NCI-H2107 treated with DMSO at 0.1 percent for 48 hours (cell line): Measurements from ENCODE around the gene SLIT3.
A peak's percentile ranks its signal among the peaks of the same experiment; 100 is the strongest.
"Not testable (repeated sequence)": the region's sequence is repeated elsewhere in the genome, so short reads cannot be mapped to it uniquely, and the experiment has no call there.

Experiments
- DNase-seq: peaks from one replicate; lab custom pipeline; 2025; ENCODE audit not compliant: unreplicated experiment; lab: John Stamatoyannopoulos, UW

SLIT3 gene

DNA sequence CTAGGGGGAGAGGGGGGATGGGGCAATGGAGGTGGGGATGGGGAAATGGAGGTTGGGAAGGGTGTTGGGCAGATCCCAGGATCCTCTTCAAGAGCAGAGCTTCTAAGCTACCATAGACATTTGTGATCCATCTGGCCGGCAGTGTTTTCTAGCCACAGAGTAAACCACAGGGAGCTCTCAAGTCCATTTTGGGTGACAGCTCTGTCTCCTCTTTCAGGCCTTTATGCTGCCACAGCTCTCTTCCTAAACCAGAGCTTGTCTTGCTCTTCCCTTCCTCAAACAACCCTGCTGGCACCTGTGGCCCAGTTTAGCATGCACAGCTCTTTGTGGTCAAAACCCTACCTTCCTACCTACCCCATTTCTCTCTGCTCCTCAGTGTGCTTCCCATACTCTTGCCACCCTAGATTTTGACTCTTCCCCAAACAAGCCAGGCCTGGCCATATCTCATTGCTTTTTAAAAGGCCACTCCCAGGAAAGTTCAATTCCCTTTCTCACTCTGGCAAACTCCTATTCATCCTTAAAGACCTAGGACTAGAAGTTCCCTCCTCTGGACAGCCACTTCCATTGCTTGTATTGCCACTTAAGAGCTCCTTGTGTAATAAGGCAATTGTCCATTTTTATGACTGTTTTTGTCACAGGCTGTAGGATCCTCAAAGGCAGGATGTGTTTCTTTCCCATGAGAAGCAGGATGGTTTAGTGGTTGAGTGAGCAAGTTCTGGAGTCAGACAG, 637.5 kb downstream of the SLIT3 start:
- DNase-seq = no peak

- DNase-seq = no peak
These were observed 639.1 kb downstream of the SLIT3 start for GRCh38 chr5:168661593-168662485.

DNA sequence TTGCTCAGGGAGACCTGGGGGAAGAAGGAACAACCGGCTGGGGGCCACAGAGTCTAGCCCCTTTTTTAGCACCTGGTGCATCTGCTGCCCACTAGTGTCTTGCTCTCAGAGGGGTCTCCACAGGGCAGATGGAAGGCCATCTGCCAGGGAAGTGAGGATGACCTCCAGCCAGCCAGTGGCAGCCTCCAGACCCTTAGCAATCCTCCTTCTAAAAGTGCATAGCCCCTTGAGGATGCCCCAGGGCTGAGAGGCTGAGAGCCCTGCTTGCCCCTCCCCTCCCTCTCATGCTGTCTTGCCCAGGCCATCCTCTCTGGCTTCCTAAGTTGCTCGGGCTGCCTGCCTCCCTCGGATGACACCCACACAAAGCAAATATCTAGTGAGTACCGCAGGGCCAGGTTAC, 640.2 kb downstream of the SLIT3 start:
- no peak for DNase-seq

DNA sequence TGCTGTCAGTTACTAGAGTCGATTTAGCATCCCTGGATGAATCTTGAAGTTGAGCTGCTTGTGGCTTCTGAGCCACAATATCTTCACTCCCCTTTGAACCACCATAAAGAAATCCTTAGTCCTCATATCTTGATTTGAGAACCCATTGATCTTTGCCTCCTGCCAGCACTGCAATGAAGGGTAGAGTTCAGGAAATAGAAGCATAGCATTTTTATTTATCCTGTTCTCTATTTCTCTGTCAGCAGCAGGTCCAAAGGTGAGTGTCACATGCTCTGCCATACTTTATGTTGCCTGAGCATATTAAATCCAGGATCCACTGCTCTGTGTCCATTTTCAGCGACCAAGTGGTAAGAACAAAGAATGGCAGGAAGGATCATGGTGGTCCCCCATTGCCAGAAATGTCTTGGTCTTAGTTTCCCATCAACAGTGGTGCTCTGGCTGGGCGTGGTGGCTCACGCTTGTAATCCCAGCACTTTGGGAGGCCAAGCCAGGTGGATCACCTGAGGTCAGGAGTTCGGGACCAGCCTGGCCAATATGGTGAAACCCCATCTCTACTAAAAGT, 641.6 kb downstream of the SLIT3 start:
- no peak for DNase-seq

DNA sequence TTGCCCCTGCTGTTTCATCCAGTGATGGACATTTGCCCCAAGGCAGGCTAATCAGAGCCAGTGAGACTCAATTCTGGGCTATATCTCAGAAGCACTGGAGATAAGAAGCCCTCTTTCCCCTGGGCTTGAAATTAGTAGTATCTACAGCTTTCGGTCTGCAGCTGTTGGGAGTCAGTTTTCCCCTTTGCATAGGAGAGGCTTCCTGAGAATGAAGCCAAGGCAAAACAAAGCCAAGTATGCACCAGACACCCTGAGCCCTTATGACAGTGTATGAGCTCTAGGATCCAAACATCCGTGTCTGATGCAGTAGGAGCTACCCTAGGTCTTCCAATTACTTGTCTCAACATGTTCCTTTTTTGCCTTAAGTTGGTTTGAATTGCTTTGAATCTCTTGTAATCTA, 642.5 kb downstream of the SLIT3 start:
- DNase-seq = no peak

- no peak for DNase-seq
These were observed 644.3 kb downstream of the SLIT3 start for GRCh38 chr5:168656633-168657032.

DNA sequence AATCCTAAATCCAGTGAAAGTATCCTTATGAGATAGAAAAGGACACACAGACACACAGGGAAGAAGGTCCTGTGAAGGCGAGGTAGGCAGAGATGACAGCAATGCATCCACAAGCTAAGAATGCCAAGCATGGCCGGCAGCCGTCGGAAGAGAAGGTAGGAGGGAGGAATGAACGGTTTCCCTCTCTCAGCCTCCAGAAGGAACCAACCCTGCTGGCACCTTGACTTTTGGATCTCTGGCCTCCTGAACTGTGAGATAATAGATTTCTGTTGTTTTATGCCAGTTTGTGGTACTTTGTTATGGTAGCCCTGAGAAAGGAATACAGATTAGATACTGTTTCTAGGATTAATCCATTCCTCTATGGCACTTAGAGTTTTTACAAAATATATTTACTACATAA, 645.6 kb downstream of the SLIT3 start:
- no peak for DNase-seq

DNA sequence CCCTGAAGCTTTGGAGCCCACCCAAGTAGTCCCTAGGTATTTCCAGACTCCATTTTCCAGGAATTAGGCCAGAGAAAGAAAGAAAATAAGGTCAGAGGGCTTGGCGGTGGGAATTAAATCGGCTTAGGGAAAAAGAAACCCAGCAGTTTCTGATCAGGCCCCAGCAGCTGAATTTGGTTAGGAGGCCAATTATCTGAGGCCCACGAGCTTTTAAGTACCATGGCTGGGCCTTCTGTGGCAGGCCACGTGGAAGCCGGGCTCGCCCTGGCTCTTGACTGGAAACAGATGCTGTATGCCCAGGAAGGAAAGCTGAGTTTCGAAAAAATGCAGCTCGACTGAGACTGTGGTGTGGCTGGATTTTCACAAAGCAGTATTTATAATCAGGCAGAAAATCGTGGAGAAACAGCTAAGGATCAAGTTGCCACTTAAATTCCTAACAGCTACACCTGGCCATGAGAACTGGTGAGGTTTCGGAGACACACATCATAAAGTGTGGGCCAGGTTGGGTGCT, 646.7 kb downstream of the SLIT3 start:
- peak; percentile 41 for DNase-seq

DNA sequence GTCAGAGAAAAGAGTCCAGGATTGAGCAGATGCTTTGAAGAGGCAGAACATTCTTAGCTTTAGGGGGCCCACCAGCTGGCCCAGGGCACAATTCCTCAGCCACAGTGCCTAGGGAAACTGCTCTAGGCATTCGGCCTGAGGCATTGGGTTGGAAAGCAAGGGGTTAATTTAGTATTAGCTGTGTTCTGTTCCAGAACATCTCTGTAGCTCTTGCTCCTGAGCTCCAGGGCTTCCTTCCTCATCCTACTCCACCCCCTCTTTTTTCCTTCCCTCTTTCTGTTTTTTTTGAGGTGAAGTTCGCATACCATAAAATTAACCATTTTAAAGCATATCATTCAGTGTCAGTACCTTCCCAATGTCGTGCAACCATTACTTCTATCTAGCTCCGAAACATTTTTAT, 647.3 kb downstream of the SLIT3 start:
- DNase-seq = no peak

DNA sequence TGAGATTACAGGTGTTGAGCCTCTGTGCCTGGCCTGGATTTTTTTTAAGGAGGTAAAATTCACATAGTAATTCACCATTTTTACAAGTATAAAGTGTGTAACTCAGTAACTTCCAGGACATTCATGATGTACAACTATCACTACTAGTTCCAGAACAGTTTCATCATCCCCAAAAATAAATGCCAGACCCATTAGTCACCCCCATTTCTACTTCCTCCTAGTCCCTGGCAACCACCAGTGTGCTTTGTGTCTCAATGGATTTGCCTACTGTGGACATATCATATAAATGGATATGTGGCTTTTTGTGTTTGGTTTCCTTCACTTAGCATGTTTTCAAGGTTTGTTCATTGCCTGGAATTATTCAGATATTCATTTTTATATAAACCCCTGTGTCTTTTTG, 649.3 kb downstream of the SLIT3 start:
- no peak for DNase-seq

GRCh38 chr5:168649306-168649705, 651.6 kb downstream of the SLIT3 start:
- no peak for DNase-seq

DNA sequence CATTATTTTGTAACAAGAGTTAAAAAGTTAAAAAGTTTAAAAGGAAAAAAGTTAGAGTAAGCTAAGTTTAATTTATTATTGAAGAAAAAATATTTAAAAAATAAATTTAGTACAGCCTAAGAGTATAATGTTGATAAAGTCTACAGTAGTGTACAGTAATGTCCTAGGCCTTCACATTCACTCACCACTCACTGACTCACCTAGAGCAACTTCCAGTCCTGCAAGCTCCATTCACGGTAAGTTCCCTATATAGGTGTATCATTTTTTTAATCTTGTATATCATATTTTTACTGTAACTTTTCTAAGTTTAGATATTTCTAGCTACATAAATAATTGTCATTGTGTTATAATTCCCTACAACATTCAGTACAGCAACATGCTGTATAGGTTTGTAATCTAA, 652.4 kb downstream of the SLIT3 start:
- no peak for DNase-seq

DNA sequence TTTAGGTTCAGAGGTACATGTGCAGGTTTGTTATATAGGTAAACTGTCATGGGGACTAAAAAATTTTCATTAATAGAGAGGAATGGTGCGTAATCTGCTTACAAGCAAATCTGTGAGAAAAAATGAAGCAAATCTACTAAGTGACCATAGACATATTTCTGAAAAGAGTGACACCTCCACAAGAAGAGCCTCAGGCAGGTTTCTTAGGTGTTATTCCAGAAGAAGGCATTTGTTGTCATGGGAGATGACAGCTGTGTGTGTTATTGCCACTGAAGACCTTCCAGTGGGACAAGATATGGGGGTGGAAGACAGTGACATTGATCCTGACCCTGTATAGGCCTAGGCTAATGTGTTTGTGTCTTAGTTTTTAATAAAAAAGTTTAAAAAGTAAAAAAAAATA, 652.9 kb downstream of the SLIT3 start:
- DNase-seq = no peak

DNA sequence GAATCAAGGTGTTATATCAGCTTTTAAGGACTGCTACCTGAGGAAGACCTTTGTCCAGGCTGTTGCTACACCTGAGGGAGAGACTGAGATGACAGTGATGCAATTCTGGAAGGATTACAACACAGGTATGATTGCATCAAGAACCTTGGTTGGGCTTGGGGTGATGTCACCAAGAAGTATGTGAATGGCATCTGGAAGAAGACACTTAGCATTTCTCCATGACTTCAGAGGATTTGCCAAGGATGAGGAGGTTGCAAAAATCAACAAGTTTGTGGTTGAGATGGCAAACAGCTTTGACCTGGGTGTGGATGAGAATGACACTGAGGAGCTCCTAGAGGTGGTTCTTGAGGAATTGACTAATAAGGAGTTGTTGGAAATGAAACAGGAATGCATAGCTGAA, 653.9 kb downstream of the SLIT3 start:
- DNase-seq = no peak

DNA sequence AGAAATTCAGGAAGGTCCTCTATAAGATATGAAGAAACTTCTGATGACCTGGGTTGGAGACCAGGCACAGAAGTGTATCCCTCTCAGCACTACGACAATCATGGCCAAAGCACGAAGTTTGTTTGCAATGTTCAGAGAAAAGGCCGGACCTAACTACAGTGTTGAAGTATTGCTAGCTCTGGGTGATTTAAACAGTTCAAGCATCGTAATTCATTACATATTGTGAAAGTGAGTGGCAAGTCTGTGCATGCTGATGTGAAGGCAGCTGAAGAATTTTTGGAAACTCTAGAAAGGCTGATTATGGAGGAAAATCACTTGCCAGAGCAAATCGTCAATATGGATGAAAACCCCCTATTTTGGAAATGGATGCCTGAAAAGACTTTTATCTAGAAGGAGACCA, 654.6 kb downstream of the SLIT3 start:
- no peak for DNase-seq

DNA sequence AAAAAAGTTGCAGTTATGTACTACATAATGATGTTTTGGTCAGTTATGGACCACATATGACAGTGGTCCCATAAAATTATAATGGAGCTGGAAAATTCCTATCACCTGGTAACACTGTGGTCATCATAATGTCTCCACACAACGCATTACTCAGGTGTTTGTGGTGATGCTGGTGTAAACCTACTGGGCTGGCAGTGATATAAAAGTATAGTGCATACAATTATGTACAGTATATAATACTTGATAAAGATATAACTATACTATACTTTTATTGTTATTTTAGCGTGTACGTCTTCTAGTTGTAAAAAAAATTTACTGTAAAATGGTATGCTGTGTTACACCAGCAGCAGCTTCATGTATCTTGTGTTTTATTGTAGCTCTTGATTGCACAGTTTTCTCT, 655.7 kb downstream of the SLIT3 start:
- DNase-seq = no peak

DNA sequence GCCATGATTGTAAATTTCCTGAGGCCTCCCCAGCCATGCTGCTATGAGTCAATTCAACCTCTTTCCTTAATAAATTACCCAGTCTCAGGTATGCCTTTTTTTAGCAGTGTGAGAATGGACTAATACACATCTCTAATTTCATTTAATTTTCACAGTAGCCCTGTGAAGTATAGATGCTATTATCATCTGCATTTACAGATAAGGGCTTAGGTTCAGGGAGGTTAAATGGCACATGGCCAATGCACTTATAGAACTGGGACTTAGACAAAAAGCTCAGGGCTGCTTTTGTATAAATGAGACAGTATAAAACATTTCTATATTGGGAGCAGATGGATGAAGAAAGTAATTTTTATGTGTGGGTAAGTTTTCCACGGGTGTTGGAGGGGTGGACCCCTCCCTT, 658.9 kb downstream of the SLIT3 start:
- DNase-seq = no peak

DNA sequence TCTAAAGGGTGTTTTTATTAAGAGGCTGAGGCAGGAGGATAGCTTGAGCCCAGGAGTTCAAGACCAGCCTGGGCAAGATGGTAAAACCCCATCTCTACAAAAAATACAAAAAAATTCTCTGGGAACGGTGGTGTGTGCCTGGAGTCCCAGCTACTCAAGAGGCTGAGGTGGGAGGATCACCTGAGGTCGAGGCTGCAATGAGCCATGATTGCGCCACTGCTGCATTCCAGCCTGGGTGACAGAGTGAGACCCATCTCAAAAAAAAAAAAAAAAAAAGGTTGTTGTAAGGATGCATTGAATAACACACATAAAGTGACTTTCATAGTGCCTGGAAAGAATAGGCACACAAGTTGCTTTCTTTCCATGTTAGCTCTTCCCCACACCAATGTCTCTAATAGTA, 662.1 kb downstream of the SLIT3 start:
- not testable (repeated sequence) for DNase-seq

- no peak for DNase-seq
These were observed 663.1 kb downstream of the SLIT3 start for GRCh38 chr5:168637793-168638192.

DNA sequence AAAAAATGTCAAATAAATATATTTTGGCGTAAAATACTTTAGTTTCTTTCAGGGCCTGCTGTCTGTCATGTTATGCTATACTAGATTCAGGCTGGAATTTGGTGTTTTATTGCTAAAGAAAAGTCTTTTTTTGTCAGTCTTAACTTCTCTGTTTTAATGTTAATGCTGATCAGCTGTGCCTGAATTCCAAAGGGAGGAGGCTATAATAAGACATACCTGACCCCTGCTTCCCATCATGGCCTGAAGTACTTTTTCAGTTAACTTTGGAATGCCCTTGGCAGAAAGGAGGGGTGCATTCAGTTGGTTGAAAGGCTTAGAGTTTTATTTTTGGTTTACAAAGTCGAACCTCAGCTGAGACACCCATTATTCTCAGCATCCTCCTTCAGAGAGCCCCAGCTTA, 663.7 kb downstream of the SLIT3 start:
- no peak for DNase-seq

GRCh38 chr5:168630958-168631357, 670.0 kb downstream of the SLIT3 start:
- not testable (repeated sequence) for DNase-seq

DNA sequence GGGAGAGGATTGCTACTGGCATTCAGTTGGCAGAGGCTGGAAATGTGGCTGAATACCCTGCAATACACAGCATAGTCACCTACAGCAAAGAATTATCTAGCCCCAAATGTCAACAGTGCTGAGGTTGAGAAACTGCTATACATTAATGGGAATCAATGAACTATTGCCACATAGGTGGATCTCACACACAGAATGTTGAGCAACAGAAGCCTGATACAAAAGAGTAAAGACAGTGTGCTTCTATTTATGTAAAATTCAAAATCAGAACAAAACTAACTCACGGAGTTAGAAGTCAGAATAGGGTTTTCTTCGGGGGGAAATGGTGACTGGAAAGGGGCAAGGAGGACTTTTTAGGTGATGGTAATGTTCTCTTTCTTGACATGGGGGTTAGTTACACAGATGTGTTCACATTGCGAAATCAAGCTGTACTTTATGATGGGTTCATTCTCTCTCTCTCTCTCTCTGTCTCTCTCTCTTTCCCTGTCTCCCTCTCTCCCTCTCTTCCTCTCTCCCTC, 676.0 kb downstream of the SLIT3 start:
- DNase-seq = no peak
